ENCODE measurements around the gene FNDC1.

DNA sequence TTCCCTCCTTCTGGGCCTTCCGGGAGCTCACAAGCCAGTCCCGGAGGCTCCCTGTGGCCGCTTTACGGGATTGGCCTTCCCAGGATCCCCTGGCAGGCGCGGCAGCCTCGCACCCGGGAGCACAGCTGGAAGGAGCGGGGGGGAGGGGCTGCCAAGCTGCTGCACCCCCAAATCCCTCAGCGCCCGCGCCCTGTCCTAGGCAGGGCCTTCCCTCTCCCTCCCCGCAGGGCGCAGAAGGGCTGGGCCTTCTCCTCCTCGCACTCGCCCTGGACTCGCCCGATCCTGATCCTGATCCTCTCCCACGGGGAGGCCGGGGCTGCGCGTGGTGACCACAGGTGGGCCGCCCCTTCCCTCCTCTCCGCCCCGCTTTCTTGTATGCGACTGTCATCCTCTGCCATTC is 146.4 kb downstream of the FNDC1 start:
- no peak for TF ChIP-seq POLR2AphosphoS5 (IDR thresholded peaks at IDR 0.05; ENCODE audit: low read depth, low read length)
- TF ChIP-seq, protein P1, sequence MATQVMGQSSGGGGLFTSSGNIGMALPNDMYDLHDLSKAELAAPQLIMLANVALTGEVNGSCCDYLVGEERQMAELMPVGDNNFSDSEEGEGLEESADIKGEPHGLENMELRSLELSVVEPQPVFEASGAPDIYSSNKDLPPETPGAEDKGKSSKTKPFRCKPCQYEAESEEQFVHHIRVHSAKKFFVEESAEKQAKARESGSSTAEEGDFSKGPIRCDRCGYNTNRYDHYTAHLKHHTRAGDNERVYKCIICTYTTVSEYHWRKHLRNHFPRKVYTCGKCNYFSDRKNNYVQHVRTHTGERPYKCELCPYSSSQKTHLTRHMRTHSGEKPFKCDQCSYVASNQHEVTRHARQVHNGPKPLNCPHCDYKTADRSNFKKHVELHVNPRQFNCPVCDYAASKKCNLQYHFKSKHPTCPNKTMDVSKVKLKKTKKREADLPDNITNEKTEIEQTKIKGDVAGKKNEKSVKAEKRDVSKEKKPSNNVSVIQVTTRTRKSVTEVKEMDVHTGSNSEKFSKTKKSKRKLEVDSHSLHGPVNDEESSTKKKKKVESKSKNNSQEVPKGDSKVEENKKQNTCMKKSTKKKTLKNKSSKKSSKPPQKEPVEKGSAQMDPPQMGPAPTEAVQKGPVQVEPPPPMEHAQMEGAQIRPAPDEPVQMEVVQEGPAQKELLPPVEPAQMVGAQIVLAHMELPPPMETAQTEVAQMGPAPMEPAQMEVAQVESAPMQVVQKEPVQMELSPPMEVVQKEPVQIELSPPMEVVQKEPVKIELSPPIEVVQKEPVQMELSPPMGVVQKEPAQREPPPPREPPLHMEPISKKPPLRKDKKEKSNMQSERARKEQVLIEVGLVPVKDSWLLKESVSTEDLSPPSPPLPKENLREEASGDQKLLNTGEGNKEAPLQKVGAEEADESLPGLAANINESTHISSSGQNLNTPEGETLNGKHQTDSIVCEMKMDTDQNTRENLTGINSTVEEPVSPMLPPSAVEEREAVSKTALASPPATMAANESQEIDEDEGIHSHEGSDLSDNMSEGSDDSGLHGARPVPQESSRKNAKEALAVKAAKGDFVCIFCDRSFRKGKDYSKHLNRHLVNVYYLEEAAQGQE (IDR thresholded peaks at IDR 0.05; ENCODE audit: insufficient read depth in 1 of 2, low read depth in 2 of 2, low read length in 2 of 2): no peak
- TF ChIP-seq TAF1 (IDR thresholded peaks at IDR 0.05; ENCODE audit: borderline replicate concordance, insufficient read depth, low read length): no peak
- TF ChIP-seq SIN3A (IDR thresholded peaks at IDR 0.05; ENCODE audit: borderline replicate concordance, insufficient read depth, low read length): no peak

Data from PFSK-1 (cell line).